HuH-7 (cell line): ENCODE measurements around the gene PKP4.

Source experiments
- DNase-seq: peaks from one replicate; pipeline ENCODE4 v3.0.0; 2011; ENCODE audit warnings: low spot score

PKP4 gene

GRCh38 chr2:158539176-158540005 lies 82.6 kb downstream of the PKP4 start:
- peak; percentile 12 for DNase-seq

- no peak for DNase-seq
Observed at GRCh38 chr2:158542577-158542976, 85.8 kb downstream of the PKP4 start.

- DNase-seq = no peak
Observed at GRCh38 chr2:158543957-158544356, 87.2 kb downstream of the PKP4 start.

GRCh38 chr2:158544998-158545397 lies 88.2 kb downstream of the PKP4 start:
- DNase-seq = no peak

GRCh38 chr2:158546412-158547144 lies 89.8 kb downstream of the PKP4 start:
- DNase-seq = no peak

GRCh38 chr2:158553257-158553656 lies 96.5 kb downstream of the PKP4 start:
- DNase-seq = no peak

- no peak for DNase-seq
Observed at GRCh38 chr2:158554996-158555395, 98.2 kb downstream of the PKP4 start.

GRCh38 chr2:158556124-158556523 lies 99.4 kb downstream of the PKP4 start:
- no peak for DNase-seq

GRCh38 chr2:158557752-158558151 lies 101.0 kb downstream of the PKP4 start:
- DNase-seq = no peak

- no peak for DNase-seq
Observed at GRCh38 chr2:158559252-158559651, 102.5 kb downstream of the PKP4 start.

GRCh38 chr2:158560259-158560658 lies 103.5 kb downstream of the PKP4 start:
- DNase-seq = no peak

GRCh38 chr2:158561054-158561453 lies 104.3 kb downstream of the PKP4 start:
- no peak for DNase-seq

GRCh38 chr2:158567208-158567607 lies 110.5 kb downstream of the PKP4 start:
- DNase-seq = no peak

- no peak for DNase-seq
Observed at GRCh38 chr2:158569284-158569683, 112.5 kb downstream of the PKP4 start.

- no peak for DNase-seq
Observed at GRCh38 chr2:158570869-158571268, 114.1 kb downstream of the PKP4 start.

GRCh38 chr2:158573739-158574138 lies 117.0 kb downstream of the PKP4 start:
- no peak for DNase-seq

GRCh38 chr2:158575051-158575635 lies 118.4 kb downstream of the PKP4 start:
- DNase-seq = no peak

GRCh38 chr2:158577141-158577540 lies 120.4 kb downstream of the PKP4 start:
- no peak for DNase-seq

- no peak for DNase-seq
Observed at GRCh38 chr2:158578703-158579330, 122.1 kb downstream of the PKP4 start.

GRCh38 chr2:158579928-158580327 lies 123.2 kb downstream of the PKP4 start:
- no peak for DNase-seq

- no peak for DNase-seq
Observed at GRCh38 chr2:158580760-158581159, 124.0 kb downstream of the PKP4 start.

- no peak for DNase-seq
Observed at GRCh38 chr2:158582670-158583069, 125.9 kb downstream of the PKP4 start.

- no peak for DNase-seq
Observed at GRCh38 chr2:158583923-158584322, 127.2 kb downstream of the PKP4 start.
